ENCODE measurements around the gene EMX1. TPM values are rescaled to one million over a fixed set of nuclear protein-coding genes. Genes with fewer than 3 reads are reported as not detected.

The EMX1 gene
- total RNA-seq, 1 experiment from 2014 or later = not detected

DNA sequence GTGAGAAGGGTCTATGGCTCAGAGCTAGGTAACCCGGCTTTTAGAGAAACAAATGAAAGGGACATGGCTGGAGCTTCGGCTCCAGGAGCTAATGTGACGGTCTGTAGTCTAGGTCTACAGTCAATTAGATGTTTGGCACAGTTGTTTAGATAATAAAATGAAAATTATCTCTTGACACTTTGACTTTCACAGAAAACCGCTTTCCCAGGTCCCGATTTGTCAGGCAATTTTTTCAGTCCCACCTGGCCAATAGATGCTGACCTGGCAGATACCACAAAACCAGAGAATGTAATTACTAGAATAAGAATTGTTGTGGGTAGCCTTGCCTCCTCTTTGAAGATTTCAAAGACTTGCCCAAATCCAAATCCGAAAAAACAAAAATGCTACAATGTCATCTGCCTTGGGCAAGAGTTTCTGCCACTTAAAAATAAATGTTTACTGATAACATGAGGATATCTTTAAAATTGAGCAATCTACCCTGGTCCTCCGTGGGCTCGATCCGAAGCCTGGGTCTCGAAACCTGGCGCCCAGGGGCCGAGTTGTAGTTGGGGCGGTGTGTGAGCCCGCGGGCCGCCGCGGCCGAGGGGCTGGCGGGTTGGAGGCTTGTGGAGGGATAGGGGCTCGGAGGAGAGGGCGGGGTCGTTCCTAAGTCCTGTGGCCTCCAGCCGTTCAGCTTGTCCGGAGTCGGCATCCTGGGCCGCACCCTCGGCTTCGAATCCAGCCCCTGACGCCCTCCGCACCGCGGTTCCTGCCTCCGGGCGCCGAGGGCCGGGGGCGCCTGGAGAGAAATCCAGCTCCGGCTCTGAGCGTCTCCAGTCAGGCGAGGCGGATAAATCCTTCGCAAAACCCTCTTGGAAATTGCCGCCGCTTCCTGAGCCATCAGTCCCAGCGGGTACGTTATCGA is 2.3 kb downstream of the EMX1 start:
- ChIA-PET POLR2A (ENCODE audit: unreplicated experiment) (no interaction called here), CTCF (no interaction called here)
- H3K36me3 ChIP-seq (ENCODE audit: low read depth) = no peaks in the 10 kb centered on the region
- no TSS peak for BruUV-seq (replicated peaks)
- peaks cover 10% of the 10 kb centered on the region; the same call in 1 of the 2 replicates for H3K4me1 ChIP-seq (replicated peaks; ENCODE audit: insufficient read depth)
- no peaks in the 10 kb centered on the region for H3K9me2 ChIP-seq (ENCODE audit: insufficient read depth)
- H3K9me3 ChIP-seq (ENCODE audit: insufficient read depth, low read depth) = no peaks in the 10 kb centered on the region
- H3K79me2 ChIP-seq (ENCODE audit: low read depth) = no peaks in the 10 kb centered on the region
- no peaks in the 10 kb centered on the region for H4K20me1 ChIP-seq (ENCODE audit: insufficient read depth)
- H3K27ac ChIP-seq = no peak overlapping the region
- no peak overlapping the region for H3K4me3 ChIP-seq
- H3K4me2 ChIP-seq = no peak overlapping the region
- intact Hi-C loops (cut with micrococcal nuclease; ENCODE audit: unreplicated experiment) = no loop called here
- TF ChIP-seq, protein P1, sequence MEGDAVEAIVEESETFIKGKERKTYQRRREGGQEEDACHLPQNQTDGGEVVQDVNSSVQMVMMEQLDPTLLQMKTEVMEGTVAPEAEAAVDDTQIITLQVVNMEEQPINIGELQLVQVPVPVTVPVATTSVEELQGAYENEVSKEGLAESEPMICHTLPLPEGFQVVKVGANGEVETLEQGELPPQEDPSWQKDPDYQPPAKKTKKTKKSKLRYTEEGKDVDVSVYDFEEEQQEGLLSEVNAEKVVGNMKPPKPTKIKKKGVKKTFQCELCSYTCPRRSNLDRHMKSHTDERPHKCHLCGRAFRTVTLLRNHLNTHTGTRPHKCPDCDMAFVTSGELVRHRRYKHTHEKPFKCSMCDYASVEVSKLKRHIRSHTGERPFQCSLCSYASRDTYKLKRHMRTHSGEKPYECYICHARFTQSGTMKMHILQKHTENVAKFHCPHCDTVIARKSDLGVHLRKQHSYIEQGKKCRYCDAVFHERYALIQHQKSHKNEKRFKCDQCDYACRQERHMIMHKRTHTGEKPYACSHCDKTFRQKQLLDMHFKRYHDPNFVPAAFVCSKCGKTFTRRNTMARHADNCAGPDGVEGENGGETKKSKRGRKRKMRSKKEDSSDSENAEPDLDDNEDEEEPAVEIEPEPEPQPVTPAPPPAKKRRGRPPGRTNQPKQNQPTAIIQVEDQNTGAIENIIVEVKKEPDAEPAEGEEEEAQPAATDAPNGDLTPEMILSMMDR (conservative IDR thresholded peaks at IDR 0.05) = no peak
- no peak for TF ChIP-seq EZH2 (IDR thresholded peaks at IDR 0.05; ENCODE audit: low read depth)
- H2AFZ ChIP-seq = no peak overlapping the region
- no peaks in the 10 kb centered on the region for H3F3A ChIP-seq (ENCODE audit: insufficient read depth, low read depth)
- peaks cover 86% of the 10 kb centered on the region for H3K27me3 ChIP-seq (ENCODE audit: insufficient read depth, low read depth)
- no peak for DNase-seq

DNA sequence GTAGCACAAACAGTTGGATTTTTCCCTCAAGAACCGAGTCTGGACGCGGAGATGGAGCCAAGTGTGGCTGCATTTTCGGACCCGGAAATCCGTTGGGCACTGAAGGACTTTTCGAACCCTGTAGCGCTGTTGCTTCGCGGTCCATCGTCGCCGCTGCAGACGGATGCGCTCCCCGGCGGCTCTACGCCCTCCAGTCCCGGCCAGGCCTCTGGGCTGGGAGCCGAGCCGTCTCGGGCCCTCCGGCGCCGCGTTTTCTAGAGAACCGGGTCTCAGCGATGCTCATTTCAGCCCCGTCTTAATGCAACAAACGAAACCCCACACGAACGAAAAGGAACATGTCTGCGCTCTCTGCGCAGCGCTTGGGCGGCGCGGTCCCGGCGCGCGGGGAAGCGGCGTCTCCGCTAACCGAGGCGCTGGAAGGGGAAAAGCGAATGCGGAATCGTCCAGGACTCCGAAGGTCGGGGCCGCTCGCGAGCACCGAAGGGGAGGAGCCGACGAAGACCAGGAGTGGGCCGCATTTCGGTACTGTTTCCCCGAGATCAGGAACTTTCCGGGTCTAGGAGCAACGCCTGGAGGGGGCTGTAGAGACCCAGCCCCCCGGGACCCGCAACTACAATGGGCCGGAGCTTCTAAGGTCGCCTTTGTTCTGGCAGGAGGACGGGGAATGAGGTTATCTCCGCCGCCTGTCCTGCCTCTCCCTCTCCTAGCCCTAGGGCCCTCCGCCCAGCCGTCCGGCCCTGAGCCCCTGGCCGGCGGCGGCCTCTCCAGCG is 3.2 kb downstream of the EMX1 start:
- BruUV-seq (replicated peaks) = no TSS peak
- no peak overlapping the region for H3K4me3 ChIP-seq
- POLR2A ChIA-PET (ENCODE audit: unreplicated experiment) = no interaction called here

More for the DNA sequence above, 3.2 kb downstream of the EMX1 start:
- CTCF ChIA-PET = no interaction called here
- Histone ChIP-seq H3K27me3 (ENCODE audit: insufficient read depth, low read depth) (peaks cover 86% of the 10 kb centered on the region), H3K9me3 (ENCODE audit: insufficient read depth, low read depth) (no peaks in the 10 kb centered on the region), H3K27ac (no peak overlapping the region), H3F3A (ENCODE audit: insufficient read depth, low read depth) (no peaks in the 10 kb centered on the region), H3K36me3 (ENCODE audit: low read depth) (no peaks in the 10 kb centered on the region), H2AFZ (no peak overlapping the region), H3K9me2 (ENCODE audit: insufficient read depth) (no peaks in the 10 kb centered on the region), H3K4me1 (replicated peaks; ENCODE audit: insufficient read depth) (peaks cover 10% of the 10 kb centered on the region; the same call in 1 of the 2 replicates), H3K4me2 (no peak overlapping the region), H3K79me2 (ENCODE audit: low read depth) (no peaks in the 10 kb centered on the region), H4K20me1 (ENCODE audit: insufficient read depth) (no peaks in the 10 kb centered on the region)
- DNase-seq = no peak
- intact Hi-C loops (cut with micrococcal nuclease; ENCODE audit: unreplicated experiment) = no loop called here
- no peak for TF ChIP-seq EZH2 (IDR thresholded peaks at IDR 0.05; ENCODE audit: low read depth)
- TF ChIP-seq, protein P1 (conservative IDR thresholded peaks at IDR 0.05) = no peak
